ENCODE measurements around the gene SLC9A9. TPM values are rescaled to one million over a fixed set of nuclear protein-coding genes. Genes with fewer than 3 reads are reported as not detected.

SLC9A9 gene
- total RNA-seq, 1 donor, result 15.1 TPM

DNA sequence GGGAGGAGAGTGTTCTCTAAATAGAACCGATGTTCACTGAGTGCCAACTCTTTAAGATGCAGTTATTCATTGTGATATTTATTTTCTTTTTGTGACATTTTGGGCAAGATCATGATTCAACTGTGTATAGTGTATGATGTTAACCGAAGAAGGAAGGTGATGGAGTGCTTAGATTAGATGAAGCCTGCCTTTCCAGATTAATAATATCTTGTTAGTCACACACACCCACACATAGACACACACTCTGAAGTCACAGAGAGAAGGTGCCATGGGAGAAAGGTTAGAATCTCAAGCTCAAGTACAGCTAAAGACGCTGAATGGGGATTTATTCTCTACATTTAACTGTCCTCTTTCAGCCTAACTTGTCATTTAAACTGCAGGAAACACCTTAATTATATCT, 77.0 kb downstream of the SLC9A9 start:
- H3K4me3 ChIP-seq (ENCODE audit: low read length), result no peak overlapping the region
- H3K4me1 ChIP-seq (ENCODE audit: insufficient read depth, low read length), result no peaks in the 10 kb centered on the region
- no peaks in the 10 kb centered on the region for H3K27me3 ChIP-seq (ENCODE audit: insufficient read depth, low read length)

DNA sequence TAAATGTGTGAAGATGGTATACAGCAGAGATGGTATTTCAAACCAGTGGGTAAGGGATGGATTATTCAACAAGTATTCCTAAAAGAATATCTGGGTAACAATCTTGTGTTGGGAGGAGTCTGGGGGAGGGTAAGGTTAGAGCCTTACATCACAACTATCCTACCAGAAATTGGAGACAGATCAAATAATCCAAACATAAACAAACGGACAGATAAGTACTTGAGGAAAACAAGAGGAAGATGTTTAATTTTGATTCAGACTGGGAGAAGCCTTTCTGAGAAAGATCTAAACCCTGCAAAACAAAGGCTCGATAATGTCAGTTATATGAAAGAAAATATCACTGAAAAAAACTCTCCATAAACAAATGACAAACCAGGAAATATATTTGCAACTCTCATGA, 77.9 kb downstream of the SLC9A9 start:
- H3K4me3 ChIP-seq (ENCODE audit: low read length), result no peak overlapping the region
- no peaks in the 10 kb centered on the region for H3K9me3 ChIP-seq (ENCODE audit: low read depth, low read length)
- H3K27me3 ChIP-seq (ENCODE audit: insufficient read depth, low read length), result no peaks in the 10 kb centered on the region
- no peaks in the 10 kb centered on the region for H3K4me1 ChIP-seq (ENCODE audit: insufficient read depth, low read length)

More for the DNA sequence above, 77.0 kb downstream of the SLC9A9 start:
- no peaks in the 10 kb centered on the region for H3K9me3 ChIP-seq (ENCODE audit: low read depth, low read length)

DNA sequence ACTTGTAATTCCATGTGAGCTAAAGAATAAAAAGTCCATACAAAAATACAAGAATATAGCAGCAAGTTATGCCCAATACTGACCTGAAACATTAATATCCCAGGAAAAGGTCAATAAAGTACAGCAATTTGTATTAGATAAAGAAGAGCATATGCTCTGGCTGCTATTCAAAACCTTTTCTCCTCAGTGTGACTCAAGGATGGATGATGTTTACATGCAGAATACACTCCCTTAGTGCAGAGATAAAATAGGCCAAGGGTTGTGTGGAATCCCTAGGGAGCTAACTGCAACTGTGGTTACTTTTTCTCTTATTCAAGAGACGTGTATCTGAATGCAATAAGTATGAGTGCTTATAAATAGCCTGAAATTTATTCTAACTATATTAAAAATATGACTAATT, 78.7 kb downstream of the SLC9A9 start:
- Histone ChIP-seq H3K4me3 (ENCODE audit: low read length) (no peak overlapping the region), H3K4me1 (ENCODE audit: insufficient read depth, low read length) (no peaks in the 10 kb centered on the region), H3K27me3 (ENCODE audit: insufficient read depth, low read length) (no peaks in the 10 kb centered on the region), H3K9me3 (ENCODE audit: low read depth, low read length) (no peaks in the 10 kb centered on the region)

DNA sequence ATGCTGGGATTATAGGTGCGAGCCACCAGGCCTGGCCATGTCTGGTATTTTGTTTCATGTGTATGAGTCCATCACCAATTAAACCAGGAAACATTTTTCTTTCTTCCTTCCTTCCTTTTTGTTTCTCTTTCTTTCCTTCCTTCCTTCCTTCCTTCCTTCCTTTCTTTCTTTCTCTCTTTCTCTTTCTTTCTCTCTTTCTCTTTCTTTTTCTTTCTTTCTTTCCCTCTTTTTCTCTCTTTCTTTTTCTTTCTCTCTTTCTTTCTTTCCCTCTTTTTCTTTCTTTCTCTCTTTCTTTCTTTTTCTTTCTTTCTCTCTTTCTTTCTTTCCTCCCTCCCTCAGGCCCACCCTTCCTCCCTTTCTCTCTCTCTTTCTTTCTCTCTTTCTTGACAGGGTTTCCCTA, 83.4 kb downstream of the SLC9A9 start:
- H3K9me3 ChIP-seq (ENCODE audit: low read depth, low read length), result no peaks in the 10 kb centered on the region
- H3K4me3 ChIP-seq (ENCODE audit: low read length), result no peak overlapping the region
- no peaks in the 10 kb centered on the region for H3K27me3 ChIP-seq (ENCODE audit: insufficient read depth, low read length)
- no peaks in the 10 kb centered on the region for H3K4me1 ChIP-seq (ENCODE audit: insufficient read depth, low read length)

DNA sequence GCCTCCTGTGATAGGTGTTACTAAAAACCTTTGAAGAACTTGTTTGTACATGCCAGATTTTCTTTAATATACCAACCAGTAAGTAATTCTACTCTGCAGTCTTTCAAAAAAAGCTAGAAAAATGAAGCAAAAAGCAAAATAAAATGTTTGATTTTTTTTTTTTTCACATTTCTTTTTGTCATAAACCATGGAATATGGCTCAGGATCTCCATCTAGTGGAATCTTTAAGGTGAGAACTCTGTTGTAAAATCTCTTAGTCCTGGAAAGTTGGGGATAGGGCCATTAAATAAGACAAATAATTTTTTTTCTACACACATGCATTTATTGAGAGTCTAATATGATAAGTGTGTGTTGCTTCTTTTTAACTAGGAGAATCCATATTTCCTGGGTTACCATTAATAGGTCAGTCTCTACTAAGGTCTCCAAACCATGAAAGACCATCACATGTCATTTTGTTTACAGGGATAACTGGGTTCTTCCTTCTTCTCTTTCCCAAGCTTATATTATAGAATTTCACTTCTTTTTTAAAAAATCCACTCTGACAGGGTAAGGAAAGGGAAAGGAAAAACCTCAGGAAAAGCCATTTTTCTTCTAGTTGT, 84.6 kb downstream of the SLC9A9 start:
- Histone ChIP-seq H3K27me3 (ENCODE audit: insufficient read depth, low read length) (no peaks in the 10 kb centered on the region), H3K4me1 (ENCODE audit: insufficient read depth, low read length) (no peaks in the 10 kb centered on the region), H3K4me3 (ENCODE audit: low read length) (no peak overlapping the region), H3K9me3 (ENCODE audit: low read depth, low read length) (no peaks in the 10 kb centered on the region)

DNA sequence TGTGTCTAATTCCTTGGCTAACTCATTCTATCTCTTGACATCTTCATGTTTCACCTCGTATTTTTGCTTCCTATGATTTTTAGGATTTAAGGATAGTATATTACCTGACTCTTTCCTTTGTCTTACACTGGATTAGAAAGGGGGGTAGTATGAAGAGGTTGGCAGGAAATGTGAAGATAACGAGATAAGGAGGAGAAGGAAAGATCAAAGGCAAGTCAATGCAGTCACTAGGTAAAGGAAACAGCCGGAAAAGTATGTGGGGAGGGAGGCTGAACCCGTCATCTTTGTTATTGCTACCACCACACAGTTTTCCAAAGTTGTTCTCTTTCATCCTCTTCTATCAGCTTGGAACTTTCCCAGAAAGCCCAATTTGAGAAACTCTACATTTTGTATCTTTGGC, 90.6 kb downstream of the SLC9A9 start:
- H3K27me3 ChIP-seq (ENCODE audit: insufficient read depth, low read length), result no peaks in the 10 kb centered on the region
- H3K4me1 ChIP-seq (ENCODE audit: insufficient read depth, low read length), result no peaks in the 10 kb centered on the region
- H3K4me3 ChIP-seq (ENCODE audit: low read length), result no peak overlapping the region
- no peaks in the 10 kb centered on the region for H3K9me3 ChIP-seq (ENCODE audit: low read depth, low read length)

DNA sequence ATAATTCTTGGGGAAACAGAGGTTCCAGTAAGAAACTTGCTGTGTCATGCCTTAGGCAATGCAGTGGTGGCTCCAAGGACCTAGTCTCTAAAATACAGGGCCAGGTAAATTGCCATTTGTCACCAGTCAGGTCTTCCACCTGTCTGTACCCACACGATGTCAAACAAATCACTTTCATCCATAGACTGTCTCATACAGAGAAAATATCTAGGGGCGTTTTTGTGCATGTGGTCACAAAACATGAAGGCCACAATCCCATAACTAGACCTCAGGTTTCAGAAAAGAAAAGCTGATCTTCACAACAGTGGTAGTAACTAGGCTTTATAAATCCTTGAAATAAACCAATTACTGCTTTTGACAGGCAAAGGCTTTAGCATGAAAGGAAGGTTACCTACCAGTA, 92.3 kb downstream of the SLC9A9 start:
- H3K9me3 ChIP-seq (ENCODE audit: low read depth, low read length), result no peaks in the 10 kb centered on the region
- peaks cover 15% of the 10 kb centered on the region for H3K4me1 ChIP-seq (ENCODE audit: insufficient read depth, low read length)
- no peaks in the 10 kb centered on the region for H3K27me3 ChIP-seq (ENCODE audit: insufficient read depth, low read length)
- no peak overlapping the region for H3K4me3 ChIP-seq (ENCODE audit: low read length)

DNA sequence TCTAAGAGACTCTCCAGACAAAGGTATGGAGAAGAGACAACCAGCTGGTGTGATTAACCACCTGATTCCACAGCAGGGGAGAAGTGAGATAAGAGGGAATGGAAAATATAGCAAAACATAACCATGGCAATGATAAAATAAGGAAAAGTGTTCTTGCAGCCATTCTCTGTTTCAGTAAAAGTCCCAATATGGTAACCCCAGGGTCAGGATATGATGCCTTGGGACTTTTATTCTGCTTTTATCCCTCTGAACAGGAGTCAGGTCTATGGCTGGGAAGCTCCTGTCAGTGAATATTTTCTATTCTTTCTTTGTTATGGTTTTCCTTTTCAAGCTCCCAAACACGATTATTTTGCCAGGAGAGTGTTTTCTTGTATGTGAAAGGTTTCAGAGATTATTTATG, 94.2 kb downstream of the SLC9A9 start:
- Histone ChIP-seq H3K9me3 (ENCODE audit: low read depth, low read length) (no peaks in the 10 kb centered on the region), H3K27me3 (ENCODE audit: insufficient read depth, low read length) (no peaks in the 10 kb centered on the region), H3K4me1 (ENCODE audit: insufficient read depth, low read length) (peaks cover 17% of the 10 kb centered on the region), H3K4me3 (ENCODE audit: low read length) (no peak overlapping the region)

DNA sequence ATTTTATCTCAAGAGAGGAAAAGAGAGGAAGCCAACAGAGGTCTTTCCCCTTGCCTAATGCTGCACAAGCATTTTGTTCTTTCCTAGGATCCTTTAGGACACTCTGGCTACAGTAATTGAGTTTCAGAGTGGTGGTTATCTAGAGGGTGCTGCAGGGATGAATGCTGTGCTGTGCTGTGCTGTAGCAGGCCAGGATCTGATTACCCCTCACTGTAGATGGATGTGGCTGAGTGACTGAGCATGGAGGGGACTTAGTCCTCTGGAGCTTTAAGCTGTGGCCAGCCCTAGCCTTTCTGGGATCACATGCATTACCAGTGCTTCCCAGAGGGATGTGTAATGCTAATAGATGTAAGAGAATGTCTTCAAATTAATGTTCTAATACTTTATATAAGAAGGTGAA, 94.8 kb downstream of the SLC9A9 start:
- Histone ChIP-seq H3K9me3 (ENCODE audit: low read depth, low read length) (no peaks in the 10 kb centered on the region), H3K27me3 (ENCODE audit: insufficient read depth, low read length) (no peaks in the 10 kb centered on the region), H3K4me3 (ENCODE audit: low read length) (no peak overlapping the region), H3K4me1 (ENCODE audit: insufficient read depth, low read length) (peaks cover 17% of the 10 kb centered on the region)

DNA sequence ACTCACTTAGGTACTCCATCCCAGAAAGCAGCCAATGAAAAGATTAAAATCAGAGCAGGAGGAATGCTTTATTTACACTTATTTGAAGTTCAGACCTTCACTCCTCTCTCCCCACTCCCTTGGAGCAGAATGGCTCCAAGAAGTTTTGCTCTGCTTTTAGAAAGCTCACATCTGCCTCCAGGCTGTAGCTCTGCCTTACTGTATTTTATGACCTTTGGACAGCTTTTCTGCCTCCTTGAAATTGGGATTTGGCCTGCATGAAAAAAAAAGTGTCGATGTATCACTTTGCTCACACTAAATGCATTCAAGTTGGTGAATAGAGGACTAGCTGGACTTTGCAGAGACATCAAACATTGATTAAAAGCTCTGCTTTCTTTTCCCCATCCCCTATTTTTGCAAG, 95.3 kb downstream of the SLC9A9 start:
- H3K9me3 ChIP-seq (ENCODE audit: low read depth, low read length), result no peaks in the 10 kb centered on the region
- H3K4me1 ChIP-seq (ENCODE audit: insufficient read depth, low read length), result peaks cover 17% of the 10 kb centered on the region
- H3K4me3 ChIP-seq (ENCODE audit: low read length), result no peak overlapping the region
- no peaks in the 10 kb centered on the region for H3K27me3 ChIP-seq (ENCODE audit: insufficient read depth, low read length)

DNA sequence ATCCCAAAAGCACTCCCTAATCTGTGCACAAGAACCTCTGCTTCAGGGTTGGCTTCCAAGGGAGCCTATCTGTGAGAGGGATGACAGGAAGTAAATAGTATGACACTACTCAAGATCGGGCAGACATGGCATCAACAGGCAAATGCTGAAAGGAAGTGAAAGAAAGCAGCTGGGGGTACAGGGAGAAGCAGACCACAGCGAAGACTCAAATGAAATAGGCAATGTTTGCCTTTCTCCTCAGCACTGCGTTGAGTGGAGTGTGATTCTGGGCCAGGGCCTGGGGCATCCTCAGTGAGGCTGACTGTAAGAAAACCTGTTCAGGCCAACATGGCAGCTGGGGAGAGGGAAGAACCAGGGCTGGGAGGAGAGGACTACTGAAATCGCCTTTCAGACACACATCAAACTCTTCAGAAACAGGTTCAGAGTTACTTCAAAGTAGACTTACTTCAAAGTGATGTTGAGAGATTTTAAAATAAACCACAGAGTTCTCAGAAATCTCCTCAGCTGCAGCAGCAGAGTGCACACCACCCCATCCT, 96.6 kb downstream of the SLC9A9 start:
- Histone ChIP-seq H3K27me3 (ENCODE audit: insufficient read depth, low read length) (no peaks in the 10 kb centered on the region), H3K9me3 (ENCODE audit: low read depth, low read length) (no peaks in the 10 kb centered on the region), H3K4me3 (ENCODE audit: low read length) (no peak overlapping the region), H3K4me1 (ENCODE audit: insufficient read depth, low read length) (peaks cover 17% of the 10 kb centered on the region)

DNA sequence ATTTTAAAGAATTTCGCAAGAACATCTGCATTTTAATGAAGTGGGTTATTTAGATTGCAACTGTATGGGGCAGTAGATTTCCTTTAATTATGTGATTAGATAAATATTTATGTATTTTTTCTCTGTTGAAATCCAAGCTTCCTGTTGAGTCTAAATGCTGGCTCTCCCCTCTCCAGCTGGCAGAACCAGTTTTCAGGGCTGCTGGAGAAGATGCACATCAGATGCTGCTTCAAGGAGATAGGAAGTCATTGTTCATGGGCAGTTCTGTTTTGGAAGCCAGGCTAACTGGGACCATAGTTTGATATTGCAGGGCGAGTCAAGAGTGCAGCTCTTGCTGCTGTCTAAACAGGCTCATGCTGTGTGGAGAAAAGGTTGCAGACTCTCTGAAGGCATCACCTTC, 97.4 kb downstream of the SLC9A9 start:
- H3K4me3 ChIP-seq (ENCODE audit: low read length), result no peak overlapping the region
- no peaks in the 10 kb centered on the region for H3K27me3 ChIP-seq (ENCODE audit: insufficient read depth, low read length)
- H3K9me3 ChIP-seq (ENCODE audit: low read depth, low read length), result no peaks in the 10 kb centered on the region
- peaks cover 17% of the 10 kb centered on the region for H3K4me1 ChIP-seq (ENCODE audit: insufficient read depth, low read length)

DNA sequence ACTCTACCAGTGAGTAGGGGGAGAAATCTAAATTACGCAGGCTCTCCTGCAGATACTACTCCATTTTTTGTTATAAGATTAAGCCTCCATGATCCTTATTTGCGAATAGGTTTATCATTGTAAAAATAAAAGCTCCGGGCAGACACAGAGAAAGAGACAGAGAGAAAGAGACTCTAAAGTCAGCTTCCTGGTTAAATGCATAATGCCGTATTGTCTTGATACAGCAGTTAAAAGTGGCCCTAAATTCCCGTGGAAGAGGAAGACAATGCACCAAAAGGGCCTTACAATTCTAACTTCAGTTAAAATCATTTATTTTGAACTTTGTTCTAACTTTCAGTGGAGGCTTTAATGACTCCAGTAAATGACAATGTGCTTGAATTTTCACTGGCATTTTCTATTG, 98.3 kb downstream of the SLC9A9 start:
- no peaks in the 10 kb centered on the region for H3K27me3 ChIP-seq (ENCODE audit: insufficient read depth, low read length)
- H3K9me3 ChIP-seq (ENCODE audit: low read depth, low read length), result no peaks in the 10 kb centered on the region
- peaks cover 17% of the 10 kb centered on the region for H3K4me1 ChIP-seq (ENCODE audit: insufficient read depth, low read length)
- no peak overlapping the region for H3K4me3 ChIP-seq (ENCODE audit: low read length)

DNA sequence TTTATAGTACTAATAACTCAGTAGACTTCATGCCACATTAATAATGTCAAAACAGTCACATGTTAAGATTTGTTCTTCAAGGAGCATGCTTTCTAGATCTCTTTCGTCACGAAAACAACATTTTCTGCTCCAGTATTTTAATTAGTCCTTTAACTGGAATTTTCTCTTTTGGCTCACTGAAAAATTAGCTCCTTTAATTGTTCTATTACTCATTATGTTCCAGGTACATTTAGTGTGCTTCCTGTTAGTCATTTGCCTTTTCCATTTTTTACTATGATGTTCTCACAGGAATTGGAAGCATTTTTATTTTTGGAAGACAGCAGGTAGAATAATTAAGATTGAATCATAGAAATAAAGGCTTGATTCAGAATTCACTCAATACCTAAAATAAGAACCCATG, 111.2 kb downstream of the SLC9A9 start:
- Histone ChIP-seq H3K4me1 (ENCODE audit: insufficient read depth, low read length) (no peaks in the 10 kb centered on the region), H3K4me3 (ENCODE audit: low read length) (no peak overlapping the region), H3K27me3 (ENCODE audit: insufficient read depth, low read length) (no peaks in the 10 kb centered on the region), H3K9me3 (ENCODE audit: low read depth, low read length) (peaks cover 11% of the 10 kb centered on the region)

DNA sequence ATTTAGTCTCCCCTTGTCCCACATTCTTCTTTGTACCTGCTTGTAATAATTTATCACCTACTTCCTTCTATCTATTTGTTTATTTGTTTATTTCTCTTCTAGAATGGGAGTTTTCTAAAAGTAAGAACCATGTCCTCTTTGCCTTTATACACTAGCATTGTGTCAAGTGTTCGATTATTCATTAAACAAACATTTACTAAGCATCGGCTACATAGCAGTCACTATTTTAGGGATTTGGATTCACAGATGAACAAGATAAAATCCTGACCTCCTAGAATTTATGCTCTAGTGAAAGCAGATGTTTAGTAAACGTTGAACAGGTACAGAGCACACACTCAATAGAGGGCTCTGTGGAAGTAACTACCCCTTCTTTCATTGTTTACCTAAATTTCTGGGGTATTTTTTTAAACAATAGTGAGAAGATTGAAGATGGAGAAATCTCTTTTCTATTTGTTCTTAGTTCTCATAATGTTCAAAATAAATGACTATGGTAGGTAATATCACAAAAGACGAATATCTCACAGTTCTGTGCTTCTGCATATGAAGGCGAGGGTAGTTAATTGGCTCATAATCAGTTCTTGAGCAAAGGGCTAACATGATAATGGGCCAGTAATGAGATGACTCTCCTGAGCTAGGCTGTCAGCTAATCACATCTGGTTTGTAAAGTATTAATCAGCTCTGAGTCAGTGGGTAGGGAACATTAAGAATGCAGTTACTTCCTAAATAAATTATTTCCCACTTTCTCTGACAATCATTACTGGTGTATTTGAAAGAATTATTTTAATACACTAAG, 111.9 kb downstream of the SLC9A9 start:
- H3K27me3 ChIP-seq (ENCODE audit: insufficient read depth, low read length), result no peaks in the 10 kb centered on the region
- peaks cover 9% of the 10 kb centered on the region for H3K9me3 ChIP-seq (ENCODE audit: low read depth, low read length)
- no peaks in the 10 kb centered on the region for H3K4me1 ChIP-seq (ENCODE audit: insufficient read depth, low read length)
- H3K4me3 ChIP-seq (ENCODE audit: low read length), result no peak overlapping the region

DNA sequence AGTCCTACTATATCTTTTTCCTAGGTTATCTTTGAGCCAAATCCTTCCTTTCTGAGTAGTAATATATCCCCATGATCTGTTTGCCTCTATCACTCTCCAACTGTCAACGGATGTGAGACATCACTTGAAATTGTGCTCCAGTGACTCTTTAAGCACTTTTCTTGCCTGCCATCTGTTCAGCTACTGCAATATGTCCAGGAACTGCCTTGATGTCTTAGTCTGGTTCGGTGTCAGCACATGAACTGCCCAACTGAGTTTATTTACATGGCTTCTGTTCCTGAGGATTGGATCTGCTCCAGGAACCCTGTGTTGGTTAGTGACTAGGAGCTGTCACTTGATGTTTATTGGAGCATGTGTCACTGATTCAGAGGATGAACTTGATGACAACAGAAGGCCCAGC, 116.5 kb downstream of the SLC9A9 start:
- Histone ChIP-seq H3K4me1 (ENCODE audit: insufficient read depth, low read length) (no peaks in the 10 kb centered on the region), H3K9me3 (ENCODE audit: low read depth, low read length) (no peaks in the 10 kb centered on the region), H3K4me3 (ENCODE audit: low read length) (no peak overlapping the region), H3K27me3 (ENCODE audit: insufficient read depth, low read length) (no peaks in the 10 kb centered on the region)
